GM21737 (cell line): ENCODE data around the gene RPL9.
A peak's percentile ranks its signal among the peaks of the same experiment; 100 is the strongest.
"Not testable (repeated sequence)": the region's sequence is repeated elsewhere in the genome, so short reads cannot be mapped to it uniquely, and the experiment has no call there.

Experiments
- ATAC-seq: cut with Tn5 transposase; IDR thresholded peaks from one replicate; pipeline ENCODE4 v1.9.1; 2021; ENCODE audit warnings: mild to moderate bottlenecking, moderate library complexity; ENCODE audit not compliant: unreplicated experiment

RPL9 gene

DNA sequence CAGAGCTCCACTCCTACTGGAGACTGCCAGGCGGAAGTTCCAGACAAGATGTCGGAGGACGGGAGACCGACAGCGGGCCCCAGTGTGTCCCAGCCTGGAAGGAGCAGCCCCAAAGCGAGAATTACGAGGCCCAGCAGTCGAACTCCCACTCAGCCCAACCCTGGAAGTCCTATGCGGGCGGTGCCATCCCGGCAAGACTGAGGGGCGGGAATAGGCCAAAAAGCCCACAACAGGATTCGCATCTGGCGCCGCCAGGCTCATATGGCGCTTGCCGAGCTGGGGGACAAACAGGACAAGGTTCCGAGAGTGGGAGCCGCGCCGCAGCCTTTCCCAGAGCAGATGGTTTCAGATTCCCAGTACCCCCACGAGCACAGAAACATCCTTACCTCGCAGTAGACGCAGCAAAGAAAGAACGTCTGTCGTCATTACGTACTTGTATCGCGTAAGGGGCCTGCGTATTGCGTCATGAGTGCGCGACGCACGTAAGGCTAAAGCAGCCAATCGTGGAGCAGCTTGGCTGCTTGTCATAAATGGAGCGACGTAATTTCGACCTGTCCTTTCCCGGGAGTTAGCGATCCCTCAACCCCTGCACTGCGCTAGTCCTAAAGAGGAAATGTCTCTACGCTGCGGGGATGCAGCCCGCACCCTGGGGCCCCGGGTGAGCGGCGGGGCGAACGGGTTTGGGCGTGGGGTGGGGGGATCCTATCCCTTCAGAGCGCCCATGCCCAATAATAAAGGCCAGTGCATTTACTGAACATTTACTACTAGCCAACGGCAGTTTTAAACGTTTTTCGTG is at the start of gene RPL9, which contains the start of gene LIAS:
RPL9 (minus strand) TSS at position 418 of the 796 bp plus-strand sequence. CDS start 483 bp downstream, outside the sequence.
LIAS (plus strand) TSS at position 552 of the 796 bp plus-strand sequence; CDS start at position 614, 62 bp downstream.
- ATAC-seq: peak; percentile 83

DNA sequence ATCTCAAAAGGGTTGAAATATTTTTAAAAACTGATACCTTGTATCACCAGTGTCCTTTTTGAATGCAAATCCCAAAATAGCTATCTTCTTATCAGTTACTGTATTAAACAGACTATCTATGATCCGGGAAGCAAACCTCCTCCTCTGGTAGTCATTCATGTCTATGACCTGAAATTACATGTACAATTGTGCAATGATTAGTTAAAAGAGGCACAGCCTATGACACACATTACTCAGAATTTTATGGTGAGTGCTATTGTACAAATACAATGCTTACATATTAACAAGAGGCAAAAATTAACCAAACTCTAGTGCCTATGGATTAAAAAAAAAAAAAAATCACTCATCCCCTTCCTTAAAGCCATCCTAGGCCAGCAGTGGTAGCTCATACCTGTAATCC is 46.9 kb upstream of the RPL9 start:
- ATAC-seq: no peak

DNA sequence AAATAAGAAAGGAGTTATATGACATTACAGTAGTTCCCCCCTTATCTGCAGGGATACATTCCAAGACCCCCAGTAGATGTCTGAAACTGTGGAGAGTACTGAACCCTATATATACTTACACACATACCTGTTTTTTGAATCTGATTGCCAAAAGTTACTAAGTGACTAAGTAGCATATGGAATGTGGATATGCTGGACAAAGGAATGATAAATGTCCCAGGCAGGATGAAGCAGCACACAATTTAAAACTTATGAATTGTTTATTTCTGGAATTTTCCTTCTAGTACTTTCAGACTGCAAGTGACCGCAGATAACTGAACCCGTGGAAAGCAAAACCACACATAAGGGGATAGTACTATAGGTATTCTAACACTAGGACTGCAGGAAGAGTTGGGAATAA is 45.8 kb upstream of the RPL9 start:
- no peak for ATAC-seq

DNA sequence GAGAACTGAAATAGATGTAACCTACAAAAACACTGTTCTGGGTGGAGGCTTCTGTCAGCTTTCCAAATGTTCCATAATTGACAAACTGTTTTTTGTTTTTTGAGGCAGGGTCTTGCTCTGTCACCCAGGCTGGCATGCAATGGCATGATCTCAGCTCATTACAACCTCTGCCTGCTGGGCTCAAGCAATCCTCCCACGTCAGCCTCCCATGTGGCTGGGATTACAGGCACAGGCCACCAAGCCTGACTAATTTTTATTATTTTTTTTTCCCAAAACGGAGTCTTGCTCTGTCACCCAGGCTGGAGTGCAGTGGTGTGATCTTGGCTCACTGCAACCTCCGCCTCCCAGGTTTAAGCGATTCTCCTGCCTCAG is 43.9 kb upstream of the RPL9 start:
- ATAC-seq: not testable (repeated sequence)

DNA sequence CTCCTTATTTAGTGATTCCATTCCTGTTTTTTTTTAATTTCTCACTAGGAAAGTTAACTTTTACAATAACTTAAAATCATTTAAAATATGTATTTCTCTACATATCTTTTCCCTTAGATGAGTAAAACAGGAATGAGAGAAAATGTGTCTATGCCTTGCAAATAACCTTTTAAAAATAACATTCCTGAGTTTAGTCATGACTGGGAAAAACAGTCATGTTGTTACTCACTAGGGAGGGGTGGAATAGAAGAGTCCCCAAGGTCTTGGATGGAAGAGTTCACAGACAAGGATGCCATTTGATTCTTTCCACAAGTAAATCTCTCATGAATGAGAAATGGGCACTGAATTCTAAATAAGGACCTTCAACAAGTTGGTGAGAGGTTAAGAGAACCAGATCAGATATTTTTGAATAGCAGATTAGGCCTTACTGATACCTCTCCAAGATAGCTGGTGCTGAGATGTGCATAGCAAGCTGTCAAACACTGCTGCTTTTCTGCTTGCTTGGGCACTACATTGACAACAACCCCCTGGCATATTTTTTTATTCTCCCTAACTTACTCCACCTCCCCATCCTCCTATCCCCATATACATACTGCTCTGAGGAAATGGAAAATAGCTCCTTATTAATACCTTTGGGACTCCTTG is 43.4 kb upstream of the RPL9 start:
- ATAC-seq: no peak

DNA sequence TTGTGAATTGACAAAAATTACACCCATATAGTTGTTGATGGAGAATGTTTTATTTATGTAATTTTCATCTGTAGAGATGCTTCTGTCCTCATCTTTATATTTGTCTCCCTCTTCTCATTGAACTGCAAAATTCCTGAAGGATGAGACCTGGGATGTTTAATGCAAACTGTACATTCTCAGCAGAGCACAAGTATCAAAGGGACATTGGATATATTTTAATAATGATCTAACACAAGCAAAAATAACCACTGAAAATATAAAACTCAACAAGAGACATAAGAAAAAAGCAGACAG is 40.0 kb upstream of the RPL9 start:
- no peak for ATAC-seq

DNA sequence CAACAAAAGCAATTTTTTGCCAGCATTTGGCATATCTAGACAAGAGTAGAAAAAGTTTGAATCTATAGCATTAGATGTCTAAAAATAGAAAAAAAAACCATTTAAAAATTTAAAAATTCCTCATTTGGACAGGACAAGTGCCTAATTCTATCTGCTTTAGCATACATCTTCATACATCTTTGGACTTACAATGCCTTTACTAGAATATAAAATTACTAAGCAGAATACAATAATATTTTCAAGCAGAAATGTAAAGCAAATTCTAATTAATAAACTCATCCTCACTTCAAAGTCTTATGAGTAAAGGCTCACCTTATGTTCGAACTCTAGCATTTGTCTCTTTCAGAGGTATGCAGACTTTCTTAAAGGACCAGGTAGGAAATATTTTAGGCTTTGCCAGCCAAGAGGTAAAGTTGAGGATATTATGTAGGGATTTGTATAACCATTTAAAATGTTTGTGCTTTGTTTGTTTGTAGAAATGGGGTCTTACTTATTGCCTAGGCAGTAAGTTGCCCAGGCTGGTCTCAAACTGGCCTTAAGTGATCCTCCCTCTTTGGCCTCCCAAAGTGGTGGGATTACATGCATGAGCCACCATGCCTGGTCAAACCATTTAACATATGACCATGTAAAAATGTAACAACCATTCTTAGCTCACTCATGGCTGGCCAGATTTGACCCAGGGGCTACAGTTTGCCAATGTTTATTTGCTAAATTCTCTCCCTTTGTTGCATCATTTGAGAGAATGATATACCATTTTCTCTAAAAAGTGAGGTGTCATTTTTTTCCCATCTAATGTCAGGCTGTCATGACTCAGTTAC is 39.4 kb upstream of the RPL9 start:
- ATAC-seq: no peak

DNA sequence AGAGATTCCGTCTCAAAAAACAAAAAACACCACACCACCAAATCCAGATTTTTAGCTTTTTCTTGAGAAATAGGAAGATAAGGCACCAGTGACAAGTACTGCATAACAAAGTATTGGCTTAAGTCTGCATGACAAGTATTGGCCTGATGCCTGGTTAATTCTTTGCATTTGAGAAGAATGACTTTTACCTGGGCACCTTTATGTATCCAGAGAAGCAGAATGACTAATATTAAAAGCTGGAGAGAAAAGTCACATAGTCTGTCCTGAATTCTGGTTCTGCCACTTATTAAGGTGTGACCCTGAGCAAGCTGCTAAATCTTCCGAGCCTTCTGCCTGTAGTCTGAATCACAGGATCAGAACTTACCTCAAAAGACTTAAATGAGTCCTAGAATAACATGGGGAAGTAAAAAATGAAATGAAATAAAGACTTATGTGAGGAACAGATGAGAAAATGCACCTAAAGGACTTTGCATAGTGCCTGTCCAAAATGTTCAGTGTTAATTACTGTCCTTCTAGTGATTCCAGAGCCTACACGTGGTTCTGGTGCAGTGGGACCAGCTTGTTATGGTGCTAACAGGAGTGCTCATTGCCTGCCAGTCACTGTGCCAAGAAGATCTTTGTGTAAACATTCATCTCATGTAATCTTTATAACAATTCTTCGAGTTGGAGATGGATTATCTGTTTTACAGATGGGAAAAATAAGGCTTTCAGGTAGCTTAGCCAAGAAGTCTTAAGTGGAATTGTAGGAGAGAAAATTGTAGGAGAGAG is 36.9 kb upstream of the RPL9 start:
- ATAC-seq: no peak

DNA sequence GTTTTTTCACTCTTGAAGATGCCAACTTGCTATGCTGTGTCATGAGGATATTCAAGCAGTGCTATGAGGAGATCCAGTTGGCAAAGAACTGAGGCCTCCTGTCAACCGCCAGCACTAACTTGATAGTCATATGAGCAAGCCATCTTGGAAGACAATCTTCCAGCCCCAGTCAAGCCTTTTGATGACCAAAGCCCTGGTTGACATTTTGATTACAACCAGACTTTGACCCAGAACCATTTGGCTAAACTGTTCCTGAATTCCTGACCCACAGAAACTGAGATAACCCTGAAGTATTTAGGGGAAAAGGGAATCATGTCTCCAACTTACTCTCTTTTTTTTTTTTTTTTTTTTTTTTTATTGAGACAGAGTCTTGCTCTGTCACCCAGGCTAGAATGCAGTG is 35.6 kb upstream of the RPL9 start:
- no peak for ATAC-seq

DNA sequence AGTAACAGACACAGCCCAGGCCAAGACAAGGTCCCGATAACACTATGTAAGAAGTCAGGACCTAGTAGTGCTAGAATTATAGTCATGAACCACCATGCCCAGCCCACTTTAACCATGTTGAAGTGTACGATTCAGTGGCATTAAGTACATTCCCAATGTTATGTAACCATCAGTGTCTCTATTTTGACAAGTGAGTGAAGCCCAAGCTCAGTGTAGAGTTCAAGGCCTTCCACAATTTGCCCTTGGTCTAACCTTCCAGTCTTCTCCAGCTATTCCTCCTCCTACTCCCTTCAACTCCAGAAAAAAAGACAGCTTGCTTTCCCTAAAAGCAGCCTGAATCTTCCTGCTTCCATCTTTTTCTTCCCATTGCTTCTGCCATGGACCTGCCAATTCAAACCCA is 31.6 kb upstream of the RPL9 start:
- no peak for ATAC-seq

DNA sequence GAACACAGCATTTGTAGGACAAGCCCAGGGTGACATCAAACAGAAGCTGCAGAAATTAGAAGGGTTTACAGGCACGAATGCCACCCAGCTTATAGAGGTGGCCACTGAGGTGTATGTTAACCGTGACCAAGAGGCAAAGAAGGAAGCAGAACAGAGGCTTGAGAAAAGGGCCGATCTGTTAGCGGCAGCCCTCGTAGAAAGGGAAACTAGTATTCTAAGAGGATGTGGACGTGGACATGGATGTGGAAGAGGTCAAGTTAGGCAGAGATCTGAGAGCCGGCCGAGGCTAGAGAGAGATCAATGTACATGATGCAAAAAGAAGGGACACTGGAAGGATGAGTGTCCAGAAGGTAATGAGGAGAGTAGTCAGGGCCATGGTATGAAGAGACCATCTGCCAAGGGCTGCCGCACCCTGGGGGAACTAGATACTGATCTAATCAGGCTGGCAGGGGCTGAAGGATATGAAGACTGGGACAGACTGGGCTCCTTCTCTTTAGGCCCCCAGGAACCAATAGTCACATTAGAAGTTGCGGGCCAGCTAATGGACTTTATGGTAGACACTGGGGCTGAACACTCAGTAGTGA is 27.6 kb upstream of the RPL9 start:
- ATAC-seq: no peak

DNA sequence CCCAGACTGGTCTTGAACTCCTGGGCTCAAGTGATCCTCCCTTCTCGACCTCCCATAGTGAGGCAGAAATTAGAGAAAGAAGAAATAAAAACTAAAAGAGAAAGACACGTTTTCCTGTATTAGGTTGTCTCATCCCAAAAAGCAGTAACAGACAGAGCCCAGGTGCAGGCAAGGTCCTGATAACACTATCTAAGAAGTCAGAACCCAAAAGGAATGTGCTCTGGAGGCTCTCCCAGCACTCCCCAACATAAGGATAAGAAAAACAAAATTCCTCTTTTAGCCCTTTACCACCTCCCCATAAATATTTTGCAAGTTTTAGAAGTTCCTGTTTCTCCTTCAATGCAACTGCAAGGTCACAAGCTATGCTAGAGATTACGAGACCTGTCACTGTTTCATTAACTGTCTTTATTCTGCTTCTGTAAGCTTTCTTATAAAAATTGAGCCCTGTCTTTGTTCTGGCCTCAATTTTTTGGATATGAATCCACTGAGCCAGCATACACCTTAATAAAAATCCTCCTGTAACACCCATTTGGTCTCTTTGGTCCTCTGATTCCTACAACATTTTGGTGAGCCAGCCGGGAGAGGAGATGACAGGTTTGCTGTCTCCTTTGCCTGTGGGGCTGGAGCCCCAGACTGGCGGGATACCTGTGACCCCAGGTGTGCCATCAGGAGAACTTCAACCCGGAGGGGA is 26.0 kb upstream of the RPL9 start:
- no peak for ATAC-seq

DNA sequence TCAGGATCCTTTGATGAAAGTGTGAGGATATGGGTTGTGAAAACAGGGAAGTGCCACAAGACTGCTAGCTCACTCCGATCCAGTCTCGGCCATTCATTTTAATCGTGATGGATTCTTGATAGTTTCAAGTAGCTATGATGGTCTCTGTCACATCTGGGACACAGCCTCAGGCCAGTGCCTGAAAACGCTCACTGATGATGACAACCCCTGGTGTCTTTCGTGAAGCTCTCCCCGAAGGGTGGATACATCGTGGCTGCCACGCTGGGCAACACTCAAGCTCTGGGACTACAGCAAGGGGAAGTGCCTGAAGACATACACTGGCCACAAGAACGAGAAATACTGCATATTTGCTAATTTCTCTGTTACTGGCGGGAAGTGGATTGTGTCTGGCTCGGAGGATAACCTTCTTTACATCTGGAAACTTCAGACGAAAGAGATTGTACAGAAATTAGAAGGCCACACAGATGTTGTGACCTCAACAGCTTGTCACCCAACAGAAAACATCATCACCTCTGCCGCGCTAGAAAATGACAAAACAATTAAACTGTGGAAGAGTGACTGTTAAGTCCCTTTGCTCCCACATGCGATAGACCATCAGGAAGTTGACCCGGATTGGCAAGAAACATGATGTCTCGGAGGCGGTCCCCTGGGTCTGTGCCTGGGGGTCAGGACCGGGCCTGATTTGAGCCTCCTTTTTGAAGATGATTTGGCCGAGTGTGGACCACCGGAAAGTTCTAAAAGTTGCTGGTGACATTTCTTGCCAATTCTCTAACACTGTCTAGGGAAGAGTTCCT is 22.4 kb upstream of the RPL9 start:
- ATAC-seq: no peak

DNA sequence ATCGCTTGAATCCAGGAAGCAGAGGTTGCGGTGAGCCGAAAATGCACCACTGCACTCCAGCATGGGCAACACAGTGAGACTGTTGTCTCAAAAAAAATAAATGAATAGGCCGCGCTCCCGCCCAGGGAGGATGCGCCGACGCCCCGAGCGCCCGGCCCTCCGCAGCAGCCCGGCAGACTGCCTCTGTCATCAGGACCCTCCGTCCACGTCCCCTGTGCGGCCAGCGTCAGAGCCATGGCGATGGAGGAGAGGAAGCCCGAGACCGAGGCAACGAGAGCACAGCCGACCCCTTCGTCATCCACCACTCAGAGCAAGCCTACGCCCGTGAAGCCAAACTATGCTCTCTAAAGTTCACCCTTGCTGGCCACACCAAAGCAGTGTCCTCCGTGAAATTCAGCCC is 21.5 kb upstream of the RPL9 start:
- ATAC-seq: no peak

DNA sequence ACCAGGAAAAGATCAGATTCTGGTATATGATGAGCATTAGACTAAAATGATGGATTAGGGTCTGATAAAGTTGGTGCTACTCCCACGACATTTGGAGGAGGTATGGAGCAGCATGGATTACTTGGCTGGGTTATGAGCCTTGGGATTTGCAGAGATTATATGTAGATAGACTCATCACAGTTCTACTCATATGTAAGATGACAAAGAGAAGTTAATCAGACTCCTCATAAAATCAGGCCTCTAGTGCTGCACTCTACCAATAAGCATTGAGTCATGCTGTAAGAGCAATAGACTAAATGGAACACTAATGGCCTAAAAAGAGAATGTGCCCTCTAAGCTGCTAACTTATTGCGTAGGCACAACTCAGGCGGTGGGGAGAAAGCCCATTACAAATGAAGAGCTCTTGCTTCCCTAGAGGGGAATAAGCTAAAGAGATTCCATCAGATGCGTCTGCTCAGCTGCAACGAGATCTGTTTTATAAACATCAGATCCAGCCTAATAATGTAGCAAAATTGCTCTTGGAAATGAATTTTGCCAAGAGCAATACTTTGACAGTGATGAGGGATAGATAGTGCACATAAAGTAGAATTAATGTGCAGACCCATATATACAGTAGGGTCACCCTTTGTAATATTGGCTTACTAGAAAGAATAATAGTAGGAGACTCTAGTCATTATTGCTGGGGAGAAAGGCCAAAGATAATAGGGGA is 17.6 kb upstream of the RPL9 start:
- ATAC-seq: no peak

DNA sequence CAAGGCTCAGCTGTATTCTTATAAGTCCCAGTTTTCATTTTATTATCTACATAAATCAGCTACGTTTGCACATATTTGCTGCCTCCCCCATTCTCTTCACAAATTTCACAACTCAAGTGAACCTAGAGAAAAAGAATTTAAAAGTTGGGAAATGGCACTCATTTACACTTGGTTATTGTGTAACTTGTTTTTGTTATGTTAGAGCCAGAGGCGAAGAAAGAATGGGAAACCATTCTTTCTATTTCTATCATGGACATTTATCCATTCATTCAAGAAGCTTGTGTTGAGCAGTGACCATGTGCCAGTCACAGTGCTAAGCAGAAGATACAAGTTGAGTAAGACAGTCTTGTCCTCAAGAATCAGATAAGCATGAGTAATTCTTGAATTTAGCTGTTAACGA is 13.7 kb upstream of the RPL9 start:
- no peak for ATAC-seq

DNA sequence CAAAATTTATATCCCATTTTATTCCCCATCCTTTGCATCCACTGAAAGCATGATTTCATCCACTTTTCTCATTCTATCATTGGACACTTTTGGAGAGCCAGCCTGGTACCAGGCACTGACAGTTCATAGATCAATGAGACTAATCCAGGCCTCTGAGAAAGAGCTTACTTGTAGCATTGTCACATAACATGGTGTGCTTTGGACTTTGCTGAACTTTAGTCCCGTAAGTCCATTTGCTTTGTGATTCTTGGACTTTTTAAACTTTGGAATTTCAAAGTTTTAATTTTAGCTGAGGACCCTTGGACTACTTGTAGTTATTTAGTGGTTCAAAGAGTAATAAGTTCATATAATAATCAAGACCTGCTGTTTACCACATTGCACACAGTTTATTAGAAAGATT is 11.7 kb upstream of the RPL9 start:
- no peak for ATAC-seq

DNA sequence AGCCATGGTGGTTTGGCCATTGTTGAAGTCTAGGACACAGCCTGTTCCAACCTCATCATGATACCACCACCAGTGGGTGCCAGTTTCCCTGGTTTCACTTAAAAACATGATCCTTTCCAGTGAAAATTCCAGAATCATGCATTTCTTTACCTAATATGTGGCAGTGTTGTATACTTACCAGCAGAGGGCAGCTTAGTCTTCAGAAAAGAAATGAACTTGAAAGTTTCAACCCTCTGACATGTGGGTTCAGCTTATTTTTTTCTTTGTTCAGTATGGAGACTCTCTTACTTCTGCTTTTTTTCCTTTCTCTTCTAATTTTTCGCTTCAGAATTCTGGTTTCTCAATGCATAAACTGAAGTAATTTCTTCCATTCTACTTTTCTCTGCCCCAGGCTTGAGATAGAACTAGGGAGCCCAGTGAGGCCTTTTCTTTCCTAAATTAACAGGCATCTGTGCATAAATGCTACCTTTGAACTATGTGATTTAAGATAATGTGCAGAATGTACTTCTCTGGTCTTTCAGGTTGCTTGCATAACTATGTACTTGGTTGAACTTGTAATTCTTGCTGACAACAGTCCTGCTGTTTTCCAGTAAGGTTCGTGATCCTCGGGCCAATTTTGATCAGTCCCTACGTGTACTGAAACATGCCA is 10.8 kb upstream of the RPL9 start:
- ATAC-seq: peak; percentile 73
